Common myeloid progenitor, CD34-positive (primary cell): ENCODE data around the gene ARHGAP4.

Source experiments
- CTCF ChIA-PET: fragments of 350-600 bp; sonication (Branson Sonifier 250); formaldehyde crosslinking; loops from one replicate; lab custom pipeline; 2021; ENCODE audit warnings: antibody characterized with exemption; lab: Charles Lee
- POLR2A ChIA-PET: fragments of 350-600 bp; sonication (Branson Sonifier 250); formaldehyde crosslinking; loops from one replicate; lab custom pipeline; 2021; ENCODE audit warnings: antibody characterized with exemption; lab: Charles Lee
- DNase-seq, 3 donors: peaks; one replicate each; pipeline versions ENCODE4 v3.0.0 to v3.0.0-alpha.2; 2013
- H3K27ac ChIP-seq, 2 experiments: 1 replicate in 1 of 2; 2 replicates in 1 of 2; pipeline ENCODE4 v1.7.0; 2013; ENCODE audit warnings: inconsistent platforms in 2 of 2, low read length in 2 of 2, mild to moderate bottlenecking in 2 of 2, low read depth in 1 of 2, moderate library complexity in 1 of 2; ENCODE audit not compliant: severe bottlenecking in 2 of 2, insufficient read depth in 1 of 2, poor library complexity in 1 of 2
- H3K27me3 ChIP-seq, 5 experiments: replicated peaks in 2 of 5; 1 replicate in 3 of 5; 2 replicates in 2 of 5; pipeline versions ENCODE4 v1.6.1 to v1.7.0; 2013; ENCODE audit warnings: low read length in 4 of 5, mild to moderate bottlenecking in 2 of 5, moderate library complexity in 2 of 5, inconsistent platforms in 1 of 5; ENCODE audit not compliant: insufficient read depth in 5 of 5, control insufficient read depth in 4 of 5
- H3K36me3 ChIP-seq, 4 experiments: 1 replicate in 2 of 4; 2 replicates in 2 of 4; pipeline versions ENCODE4 v1.6.1 to v1.7.0; 2013; ENCODE audit warnings: low read length in 3 of 4, control low read depth in 1 of 4, mild to moderate bottlenecking in 1 of 4; ENCODE audit not compliant: control insufficient read depth in 4 of 4, insufficient read depth in 4 of 4
- H3K4me1 ChIP-seq, 4 experiments: 1 replicate in 3 of 4; 2 replicates in 1 of 4; pipeline versions ENCODE4 v1.6.1 to v1.7.1; 2013; ENCODE audit warnings: low read length in 3 of 4, mild to moderate bottlenecking in 3 of 4, control low read depth in 1 of 4, inconsistent platforms in 1 of 4, moderate library complexity in 1 of 4; ENCODE audit not compliant: control insufficient read depth in 4 of 4, insufficient read depth in 4 of 4; ENCODE audit errors: control extremely low read depth in 1 of 4
- H3K4me3 ChIP-seq, 7 experiments: 1 replicate in 4 of 7; 2 replicates in 3 of 7; pipeline versions ENCODE4 v1.5.1 to v1.7.0; 2013; ENCODE audit warnings: mild to moderate bottlenecking in 7 of 7, low read length in 6 of 7, moderate library complexity in 6 of 7, inconsistent platforms in 2 of 7, low read depth in 2 of 7, control low read depth in 1 of 7; ENCODE audit not compliant: insufficient read depth in 4 of 7, control insufficient read depth in 1 of 7; ENCODE audit errors: extremely low read depth in 1 of 7
- H3K9me3 ChIP-seq, 5 experiments: 1 replicate in 4 of 5; 2 replicates in 1 of 5; pipeline versions ENCODE4 v1.6.1 to v1.7.1; 2013; ENCODE audit warnings: low read length in 4 of 5, mild to moderate bottlenecking in 2 of 5, inconsistent platforms in 1 of 5, low read depth in 1 of 5, moderate library complexity in 1 of 5; ENCODE audit not compliant: control insufficient read depth in 4 of 5, insufficient read depth in 2 of 5; ENCODE audit errors: control extremely low read depth in 1 of 5
- WGBS: methylation state at CpG from one replicate; pipeline ENCODE4 v1.1.5; 2013; ENCODE audit not compliant: insufficient coverage; 5-methylcytosine and 5-hydroxymethylcytosine counted together

Gene ARHGAP4

DNA sequence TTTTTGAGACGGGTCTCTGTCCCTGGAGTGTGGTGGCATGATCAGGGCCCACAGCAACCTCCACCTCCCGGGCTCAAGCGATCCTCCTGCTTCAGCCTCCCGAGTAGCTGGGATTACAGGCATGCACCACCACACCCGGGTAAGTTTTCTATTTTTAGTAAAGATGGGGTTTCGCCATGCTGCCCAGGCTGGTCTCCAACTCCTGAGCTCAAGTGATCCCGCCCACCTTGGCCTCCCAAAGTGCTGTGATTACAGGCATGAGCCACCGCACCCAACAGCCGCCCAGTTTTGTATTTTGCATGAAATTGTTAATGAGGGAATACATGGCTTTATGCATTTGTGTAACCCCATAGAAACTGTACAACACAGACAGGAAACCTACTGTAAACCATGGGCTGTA, 2.8 kb upstream of the ARHGAP4 start:
- peaks cover 5 to 65% (median 46%) of the 10 kb centered on the region in 4 experiments for H3K4me1 ChIP-seq
- DNase-seq = no peak
- POLR2A ChIA-PET = interaction anchor here (0.6 to 3.0 kb wide), 4 partner anchors 9 to 145 kb away, joined by 4 to 20 read pairs (median 8); no protein-coding TSS in a partner anchor

DNA sequence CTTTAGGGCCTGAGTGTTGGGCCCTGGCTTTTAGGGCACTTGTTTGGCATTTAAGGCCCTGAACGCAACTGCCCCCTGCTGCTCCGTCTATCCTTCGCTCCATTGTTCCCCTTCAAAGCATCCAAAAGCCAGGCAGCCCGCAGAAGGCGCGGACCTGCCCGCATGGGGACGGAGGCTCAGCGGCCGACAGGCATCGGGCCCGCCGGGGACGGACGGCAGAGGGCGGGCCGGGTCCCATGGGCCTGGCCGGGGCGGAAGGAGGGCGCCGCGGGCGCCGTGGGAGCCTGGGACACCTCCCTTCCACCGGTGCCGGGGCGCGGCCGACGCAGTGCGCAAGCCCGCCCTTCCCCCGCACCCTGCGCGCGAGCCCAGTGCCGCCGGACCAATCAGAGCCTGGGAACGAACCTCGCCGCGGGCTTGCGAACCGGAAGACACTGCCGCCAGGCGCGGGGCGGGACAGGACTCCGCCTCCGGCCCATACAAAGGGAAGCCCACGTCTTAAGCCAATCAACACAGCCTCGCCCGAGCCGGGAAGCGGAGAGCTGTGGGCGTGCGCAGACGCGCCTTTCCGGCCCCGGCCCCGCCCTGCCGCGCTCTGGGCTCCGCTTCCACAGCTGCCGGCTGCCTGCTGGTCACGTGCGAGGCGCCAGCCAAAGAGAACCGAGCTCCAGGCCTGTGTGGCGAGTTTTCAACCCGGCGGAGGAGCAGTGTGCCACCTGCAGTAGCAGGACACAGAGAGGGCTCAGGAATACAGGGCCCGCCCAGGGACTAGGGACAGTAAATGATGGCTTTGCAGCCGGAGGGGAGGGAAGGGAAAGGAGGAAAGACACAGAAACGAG, 2.1 kb upstream of the ARHGAP4 start:
- CTCF ChIA-PET = interaction anchor here (19.1 kb wide), 1 partner anchor 17 kb away, joined by 482 read pairs; the partner anchor contains the start of gene RENBP
- POLR2A ChIA-PET = interaction anchor here (0.6 to 3.0 kb wide), 8 partner anchors 10 to 145 kb away, joined by 3 to 20 read pairs (median 6); partner anchors contain the start of gene HCFC1
- peak; percentile 96 to 99 (median 98) for DNase-seq
- 23% methylated on average over 43 of the region's 76 CpGs for WGBS
- Histone ChIP-seq H3K4me1 (peaks cover 5 to 64% (median 51%) of the 10 kb centered on the region in 4 experiments), H3K27ac (peak overlapping the region; percentile 86 to 93), H3K36me3 (peaks cover 0 to 33% (median 17%) of the 10 kb centered on the region in 4 experiments), H3K9me3 (no peaks in the 10 kb centered on the region), H3K27me3 (peaks cover 0 to 12% (median 0%) of the 10 kb centered on the region in 5 experiments), H3K4me3 (peak overlapping the region; percentile 67 to 84 (median 72))

More for the DNA sequence above, 2.8 kb upstream of the ARHGAP4 start:
- Histone ChIP-seq H3K4me3 (peak overlapping the region in 3 of 7 experiments; percentile 32 to 45 (median 45)), H3K36me3 (peaks cover 0 to 33% (median 17%) of the 10 kb centered on the region in 4 experiments), H3K9me3 (no peaks in the 10 kb centered on the region), H3K27ac (peak overlapping the region in 1 of 2 experiments; percentile 54), H3K27me3 (peaks cover 0 to 15% (median 0%) of the 10 kb centered on the region in 5 experiments)
- CTCF ChIA-PET = interaction anchor here (19.1 kb wide), 1 partner anchor 16 kb away, joined by 482 read pairs; the partner anchor contains the start of gene RENBP
- 78% methylated on average over 3 of the region's 9 CpGs for WGBS

DNA sequence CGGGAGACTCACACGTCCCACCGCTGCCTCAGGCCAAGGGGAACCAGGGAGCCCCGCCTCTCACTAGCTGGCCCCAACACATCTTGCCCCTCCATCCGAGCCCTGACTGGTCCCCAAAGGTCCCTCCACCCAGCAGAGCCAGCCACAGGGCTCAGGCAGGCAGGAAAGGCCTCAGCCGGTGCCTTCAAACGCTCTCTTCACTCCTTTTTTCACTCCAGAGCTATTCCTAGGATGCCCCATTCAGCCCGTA, 1.5 kb upstream of the ARHGAP4 start:
- CTCF ChIA-PET = interaction anchor here (19.1 kb wide), 1 partner anchor 17 kb away, joined by 482 read pairs; the partner anchor contains the start of gene RENBP
- no peaks in the 10 kb centered on the region for H3K9me3 ChIP-seq
- 23% methylated on average over 8 of the region's 8 CpGs for WGBS
- peaks cover 0 to 33% (median 17%) of the 10 kb centered on the region in 4 experiments for H3K36me3 ChIP-seq
- H3K27me3 ChIP-seq = peaks cover 0 to 12% (median 0%) of the 10 kb centered on the region in 5 experiments
- DNase-seq = no peak
- peak overlapping the region; percentile 86 to 93 for H3K27ac ChIP-seq
- H3K4me3 ChIP-seq = peak overlapping the region; percentile 67 to 84 (median 72)
- peaks cover 6 to 70% (median 57%) of the 10 kb centered on the region in 4 experiments for H3K4me1 ChIP-seq
- POLR2A ChIA-PET = interaction anchor here (1.4 to 3.0 kb wide), 5 partner anchors 11 to 44 kb away, joined by 4 to 20 read pairs (median 8); partner anchors contain the start of gene HCFC1

- CTCF ChIA-PET = interaction anchor here (0.8 to 19.1 kb wide), 4 partner anchors 18 to 201 kb away, joined by 3 to 482 read pairs (median 10); partner anchors contain the start of genes HCFC1 and RENBP
- H3K36me3 ChIP-seq = peaks cover 0 to 29% (median 15%) of the 10 kb centered on the region in 4 experiments
- peaks cover 9 to 75% (median 61%) of the 10 kb centered on the region in 4 experiments for H3K4me1 ChIP-seq
Observed at GRCh38 chrX:153926858-153927671, 1.0 kb upstream of the ARHGAP4 start.

GRCh38 chrX:153926552-153926857, 441 bp upstream of the ARHGAP4 start:
- Histone ChIP-seq H3K4me1 (peaks cover 9 to 81% (median 67%) of the 10 kb centered on the region in 4 experiments), H3K9me3 (no peaks in the 10 kb centered on the region), H3K27me3 (peaks cover 0 to 20% (median 0%) of the 10 kb centered on the region in 5 experiments), H3K36me3 (peaks cover 0 to 26% (median 14%) of the 10 kb centered on the region in 4 experiments), H3K27ac (peak overlapping the region; percentile 58 to 93), H3K4me3 (peak overlapping the region; percentile 3 to 82 (median 72))
- DNase-seq = no peak
- CTCF ChIA-PET = interaction anchor here (0.8 to 19.1 kb wide), 4 partner anchors 18 to 201 kb away, joined by 3 to 482 read pairs (median 10); partner anchors contain the start of genes HCFC1 and RENBP
- POLR2A ChIA-PET = interaction anchor here (0.5 to 3.2 kb wide), 9 partner anchors 9 to 628 kb away, joined by 3 to 20 read pairs (median 5); partner anchors contain the start of genes HCFC1 and NAA10
- 5% methylated on average over 3 of the region's 4 CpGs for WGBS

More at GRCh38 chrX:153926858-153927671, 1.0 kb upstream of the ARHGAP4 start:
- 33% methylated on average over 18 of the region's 31 CpGs for WGBS
- peak overlapping the region; percentile 86 to 93 for H3K27ac ChIP-seq
- H3K4me3 ChIP-seq = peak overlapping the region; percentile 67 to 84 (median 72)
- H3K27me3 ChIP-seq = peaks cover 0 to 15% (median 0%) of the 10 kb centered on the region in 5 experiments
- peak; percentile 90 to 98 (median 97) for DNase-seq
- H3K9me3 ChIP-seq = no peaks in the 10 kb centered on the region
- POLR2A ChIA-PET = interaction anchor here (0.5 to 3.0 kb wide), 9 partner anchors 8 to 628 kb away, joined by 3 to 20 read pairs (median 5); partner anchors contain the start of genes HCFC1 and NAA10

DNA sequence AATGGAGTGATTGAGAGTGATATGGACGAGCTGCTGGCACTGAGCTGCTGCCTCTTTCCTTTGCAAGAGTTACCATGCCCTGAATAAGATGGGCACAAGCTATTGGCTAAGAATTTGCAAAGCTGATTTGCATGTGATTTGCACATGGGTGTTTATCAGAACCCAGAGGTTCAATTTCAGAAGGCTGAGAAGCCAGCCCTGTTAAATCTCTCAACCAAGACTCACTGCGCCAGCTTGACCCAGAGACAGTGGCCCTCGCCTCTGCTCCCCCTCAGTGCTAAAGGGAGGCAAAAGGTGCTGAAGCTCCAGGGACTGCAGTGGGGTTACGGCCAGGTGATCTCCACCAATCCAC, 701 bp downstream of the ARHGAP4 start:
- H3K36me3 ChIP-seq = peaks cover 0 to 25% (median 10%) of the 10 kb centered on the region in 4 experiments
- no peak for DNase-seq
- CTCF ChIA-PET = interaction anchor here (0.8 to 19.1 kb wide), 10 partner anchors 8 to 162 kb away, joined by 3 to 482 read pairs (median 4); partner anchors contain the start of genes HCFC1 and RENBP
- peak overlapping the region in 1 of 2 experiments; percentile 79 for H3K27ac ChIP-seq
- peak overlapping the region; percentile 43 to 82 (median 72) for H3K4me3 ChIP-seq
- POLR2A ChIA-PET = interaction anchor here (1.0 to 3.2 kb wide), 5 partner anchors 13 to 47 kb away, joined by 3 to 20 read pairs (median 3); partner anchors contain the start of gene HCFC1
- peaks cover 9 to 78% (median 69%) of the 10 kb centered on the region in 4 experiments for H3K4me1 ChIP-seq
- WGBS = 52% methylated on average over 3 of the region's 4 CpGs
- H3K9me3 ChIP-seq = no peaks in the 10 kb centered on the region
- peaks cover 0 to 22% (median 0%) of the 10 kb centered on the region in 5 experiments for H3K27me3 ChIP-seq
